GM12878 (cell line): Measurements from ENCODE around the gene MPST. TPM values are rescaled to one million over a fixed set of nuclear protein-coding genes. Genes with fewer than 3 reads are reported as not detected.

ENCODE experiments used
- ATAC-seq: fragments of 200-7000 bp; cut with Tn5 transposase; 3 replicates; pipeline ENCODE4 v1.9.1; 2020; ENCODE audit warnings: mild to moderate bottlenecking, moderate library complexity
- BruUV-seq: library from RNA; stranded (reverse); fragments of 400-500 nt; replicated peaks from 2 replicates; lab custom pipeline; 2021; lab: Mats Ljungman, UMichigan
- CTCF ChIA-PET: fragments of 300-600 bp; sonication (Branson Sonifier 250); formaldehyde crosslinking; extraction: SDS; loops from one replicate; lab custom pipeline; 2021; ENCODE audit warnings: inconsistent platforms; lab: Yijun Ruan, JAX
- POLR2A ChIA-PET: fragments of 350-600 bp; formaldehyde crosslinking; extraction: SDS; loops from one replicate; lab custom pipeline; 2021; ENCODE audit warnings: inconsistent platforms; lab: Charles Lee
- RAD21 ChIA-PET: fragments of 300-600 bp; sonication (Branson Sonifier 250); formaldehyde crosslinking; loops from one replicate; lab custom pipeline; 2023; ENCODE audit warnings: antibody characterized with exemption; ENCODE audit not compliant: unreplicated experiment; lab: Charles Lee
- SMC1A ChIA-PET: fragments of 300-600 bp; sonication (Branson Sonifier 250); formaldehyde crosslinking; loops from one replicate; lab custom pipeline; 2023; ENCODE audit not compliant: unreplicated experiment, uncharacterized antibody; lab: Charles Lee
- DNase-seq: peaks from one replicate; pipeline ENCODE4 v3.0.0-alpha.2; 2011; ENCODE audit warnings: low read depth, low spot score
- FAIRE-seq: peaks from 3 replicates; lab custom pipeline; 2011; peaks lifted over from hg19 to GRCh38; lab: Jason Lieb, UNC
- H2AFZ ChIP-seq: 2 replicates; pipeline ENCODE4 v1.6.0; 2011; ENCODE audit warnings: low read depth, low read length, control low read depth; ENCODE audit not compliant: control insufficient read depth
- H3K27ac ChIP-seq: 2 replicates; pipeline ENCODE4 v1.5.1; 2011; ENCODE audit warnings: control low read depth; ENCODE audit not compliant: control insufficient read depth, insufficient read depth
- H3K27me3 ChIP-seq, 2 experiments: replicated peaks in 1 of 2; 2 replicates each; pipeline versions ENCODE4 v1.6.0 to v1.6.1; 2011; ENCODE audit warnings: low read length in 1 of 2; ENCODE audit not compliant: control insufficient read depth in 2 of 2, insufficient read depth in 2 of 2
- H3K36me3 ChIP-seq, 2 experiments: 2 replicates each; pipeline ENCODE4 v1.5.1; 2011; ENCODE audit warnings: low read length in 1 of 2; ENCODE audit not compliant: control insufficient read depth in 2 of 2, insufficient read depth in 2 of 2
- H3K4me1 ChIP-seq: 2 replicates; pipeline ENCODE4 v1.6.1; 2011; ENCODE audit warnings: mild to moderate bottlenecking, low read length, moderate library complexity, mixed read lengths; ENCODE audit not compliant: control insufficient read depth, insufficient read depth
- H3K4me2 ChIP-seq: 2 replicates; pipeline ENCODE4 v1.6.0; 2011; ENCODE audit warnings: control low read depth; ENCODE audit not compliant: control insufficient read depth, insufficient read depth
- H3K4me3 ChIP-seq: fragments of 200-600 bp; sonication (generic); 2 replicates; pipeline ENCODE4 v1.5.1; 2016
- H3K79me2 ChIP-seq: 2 replicates; pipeline ENCODE4 v1.6.0; 2011; ENCODE audit warnings: low read length; ENCODE audit not compliant: control insufficient read depth, insufficient read depth
- H3K9ac ChIP-seq: 2 replicates; pipeline ENCODE4 v1.8.0; 2011; ENCODE audit warnings: low read length, control low read depth, mixed read lengths; ENCODE audit not compliant: control insufficient read depth, insufficient read depth
- H3K9me3 ChIP-seq: replicated peaks from 3 replicates; pipeline ENCODE4 v1.5.1; 2011; ENCODE audit warnings: mild to moderate bottlenecking, low read length; ENCODE audit not compliant: control insufficient read depth, insufficient read depth
- H4K20me1 ChIP-seq: 2 replicates; pipeline ENCODE4 v1.6.0; 2011; ENCODE audit not compliant: control insufficient read depth, insufficient read depth
- BHLHE40 ChIP-seq, 2 experiments: fragments of 450-650 bp in 1 of 2; IDR thresholded peaks; 2 replicates each; pipeline ENCODE4 v1.6.1; 2011 to 2017; ENCODE audit warnings: low read depth in 2 of 2, borderline replicate concordance in 1 of 2, improper control_type of control experiment in 1 of 2, low read length in 1 of 2, mild to moderate bottlenecking in 1 of 2
- CHD4 ChIP-seq: fragments of 200-600 bp; sonication (generic); IDR thresholded peaks from 2 replicates; pipeline ENCODE4 v1.6.1; 2016; ENCODE audit warnings: mild to moderate bottlenecking
- ESRRA ChIP-seq: IDR thresholded peaks from 2 replicates; pipeline ENCODE4 v1.6.1; 2012; ENCODE audit warnings: mild to moderate bottlenecking, low read length, improper control_type of control experiment
- GABPA ChIP-seq: IDR thresholded peaks from 2 replicates; pipeline ENCODE4 v1.6.1; 2014; ENCODE audit warnings: antibody characterized with exemption, low read depth, mild to moderate bottlenecking, inconsistent platforms
- IKZF2 ChIP-seq, 2 experiments: fragments of 450-650 bp; IDR thresholded peaks; 2 replicates each; pipeline ENCODE4 v1.6.1; 2017; ENCODE audit warnings: mild to moderate bottlenecking in 2 of 2, moderate library complexity in 2 of 2
- IRF3 ChIP-seq: fragments of 450-650 bp; IDR thresholded peaks from 2 replicates; pipeline ENCODE4 v1.6.1; 2014; ENCODE audit warnings: mild to moderate bottlenecking
- POLR2AphosphoS2 ChIP-seq: IDR thresholded peaks from 2 replicates; pipeline ENCODE4 v1.6.1; 2011; ENCODE audit warnings: low read depth, mild to moderate bottlenecking, low read length, improper control_type of control experiment, moderate library complexity
- PRDM15 ChIP-seq: fragments of 450-650 bp; formaldehyde crosslinking; IDR thresholded peaks from 2 replicates; pipeline ENCODE4 v1.4.0; 2020; ENCODE audit warnings: mild to moderate bottlenecking, moderate library complexity
- SMC3 ChIP-seq: IDR thresholded peaks from 2 replicates; pipeline ENCODE4 v1.6.1; 2011; ENCODE audit warnings: low read length, improper control_type of control experiment, borderline replicate concordance
- SUPT20H ChIP-seq: IDR thresholded peaks from 2 replicates; pipeline ENCODE4 v1.6.1; 2011; ENCODE audit warnings: low read depth, mild to moderate bottlenecking, low read length, moderate library complexity, borderline replicate concordance; ENCODE audit not compliant: control insufficient read depth
- YBX1 ChIP-seq: fragments of 450-650 bp; IDR thresholded peaks from 2 replicates; pipeline ENCODE4 v1.6.1; 2016; ENCODE audit warnings: antibody characterized with exemption
- ZNF384 ChIP-seq: IDR thresholded peaks from 2 replicates; pipeline ENCODE4 v1.6.1; 2012; ENCODE audit warnings: low read depth, mild to moderate bottlenecking, low read length, improper control_type of control experiment, borderline replicate concordance
- WGBS: methylation state at CpG from one replicate; pipeline ENCODE4 v1.1.6; 2016; ENCODE audit warnings: low lambda C conversion rate; ENCODE audit not compliant: insufficient replicate concordance, insufficient coverage; ENCODE audit errors: missing lambda C conversion rate; 5-methylcytosine and 5-hydroxymethylcytosine counted together
- in situ Hi-C: fragments of 300-500 bp; cut with MboI; formaldehyde crosslinking; loops from 9 replicates; pipeline ENCODE4 v1.14.3; 2018; ENCODE audit warnings: mixed read lengths
- intact Hi-C: fragments of 100-400 bp; cut with micrococcal nuclease; formaldehyde crosslinking; loops from one replicate; pipeline ENCODE4 v1.14.2; 2022; ENCODE audit not compliant: unreplicated experiment
- polyA plus RNA-seq, 11 experiments: library from polyadenylated mRNA; depleted of rRNA in 4 of 11; unstranded in 6 of 11; stranded (reverse) in 5 of 11; fragments of >200 nt; fragmentation: Nextera tagmentation in 4 of 11; fragmentation: Illumina TruSeq in 1 of 11; extraction: Ambion mirVana in 4 of 11; extraction: Trizol in 1 of 11; gene quantifications; 1 replicate in 1 of 11; 2 replicates in 10 of 11; pipeline versions ENCODE4 v1.2.1 to v1.2.3, GENCODE V29; 2011 to 2016; ENCODE audit warnings: inconsistent platforms in 2 of 11, missing spikeins in 2 of 11, low read depth in 1 of 11
- total RNA-seq, 4 experiments: library from RNA; depleted of rRNA in 3 of 4; stranded (reverse); fragments of >200 nt in 3 of 4; fragmentation: Illumina TruSeq in 1 of 4; extraction: Trizol in 1 of 4; gene quantifications; 2 replicates each; pipeline versions ENCODE4 v1.2.1 to v1.2.3, GENCODE V29; 2013 to 2021

The MPST gene
- total and polyA plus RNA-seq, 10 of the 15 experiments (the other 5 are each of a cell fraction or from before 2014, with no cell fraction given), result 0.95 to 88.7 (median 38.5) TPM

GRCh38 chr22:37015587-37015878, 4.0 kb upstream of the MPST start:
- Histone ChIP-seq H3K27me3 (no peaks in the 10 kb centered on the region), H3K4me3 (no peak overlapping the region), H3K27ac (no peak overlapping the region), H3K4me2 (no peak overlapping the region), H2AFZ (no peak overlapping the region), H3K4me1 (peaks cover 2% of the 10 kb centered on the region; the same call in 1 of the 2 replicates), H3K36me3 (no peaks in the 10 kb centered on the region), H3K79me2 (peaks cover 2% of the 10 kb centered on the region; the same call in 1 of the 2 replicates), H3K9ac (no peak overlapping the region), H4K20me1 (no peaks in the 10 kb centered on the region), H3K9me3 (no peaks in the 10 kb centered on the region)
- ChIA-PET CTCF (interaction anchor here (1.6 kb wide), 1 partner anchor 38 kb away, joined by 3 read pairs; no protein-coding TSS in a partner anchor), POLR2A (no interaction called here), RAD21 (no interaction called here), SMC1A (interaction anchor here (1.2 kb wide), 1 partner anchor 28 kb away, joined by 4 read pairs; no protein-coding TSS in a partner anchor)
- ATAC-seq (no peak), FAIRE-seq (no peak), DNase-seq (no peak)
- in situ Hi-C loops (no loop called here), intact Hi-C loops (no loop called here)
- no TSS peak for BruUV-seq
- no peak for TF ChIP-seq POLR2AphosphoS2
- no peak for TF ChIP-seq BHLHE40 (IDR thresholded peaks at IDR 0.05; ENCODE audit: borderline replicate concordance in 1 of 2, low read depth in 2 of 2, low read length in 1 of 2)
- 54% methylated on average over 4 of the region's 4 CpGs for WGBS

- H2AFZ ChIP-seq, result no peak overlapping the region
- H3K27ac ChIP-seq, result no peak overlapping the region
- no peak for FAIRE-seq
- H3K27me3 ChIP-seq, result no peaks in the 10 kb centered on the region
- in situ Hi-C loops, result no loop called here
- no TSS peak for BruUV-seq
- DNase-seq, result no peak
- no peak for ATAC-seq
- no peaks in the 10 kb centered on the region for H3K9me3 ChIP-seq
- H3K4me1 ChIP-seq, result peaks cover 2% of the 10 kb centered on the region; the same call in 1 of the 2 replicates
- H3K79me2 ChIP-seq, result peaks cover 2% of the 10 kb centered on the region; the same call in 1 of the 2 replicates
- ChIA-PET CTCF (interaction anchor here (1.1 to 1.8 kb wide), 5 partner anchors 9 to 39 kb away, joined by 3 to 4 read pairs (median 4); no protein-coding TSS in a partner anchor), RAD21 (no interaction called here), SMC1A (interaction anchor here (1.2 kb wide), 1 partner anchor 27 kb away, joined by 4 read pairs; no protein-coding TSS in a partner anchor), POLR2A (no interaction called here)
- H3K4me2 ChIP-seq, result no peak overlapping the region
- no peak overlapping the region for H3K4me3 ChIP-seq
- H4K20me1 ChIP-seq, result no peaks in the 10 kb centered on the region
- H3K9ac ChIP-seq, result no peak overlapping the region
- H3K36me3 ChIP-seq, result no peaks in the 10 kb centered on the region
- intact Hi-C loops, result no loop called here
- 80% methylated on average over 14 of the region's 14 CpGs for WGBS
- TF ChIP-seq GABPA (no peak), SUPT20H (no peak), IRF3 (no peak), YBX1 (no peak), SMC3 (no peak), IKZF2 (IDR thresholded peaks at IDR 0.05) (no peak), ZNF384 (no peak), CHD4 (no peak), ESRRA (no peak), PRDM15 (CRISPR knock-in tag) (no peak)
Measured at GRCh38 chr22:37016134-37016910, 3.2 kb upstream of the MPST start.
